Measurements from ENCODE around the gene PCDHB6. TPM values are rescaled to one million over a fixed set of nuclear protein-coding genes. Genes with fewer than 3 reads are reported as not detected.
A peak's percentile ranks its signal among the peaks of the same experiment; 100 is the strongest.
"Not testable (repeated sequence)": the region's sequence is repeated elsewhere in the genome, so short reads cannot be mapped to it uniquely, and the experiment has no call there.

The PCDHB6 gene
- not detected for total RNA-seq

GRCh38 chr5:141149812-141150211, at the start of gene PCDHB6:
Gene PCDHB6 (plus strand): TSS chr5:141150057. CDS start chr5:141150258, 201 bp downstream.
- no peak for DNase-seq
- H3K4me3 Mint-ChIP-seq = no peak within 1 kb of the TSS
- H3K36me3 Mint-ChIP-seq = peaks cover 6% of the 10 kb centered on the region
- no peaks in the 10 kb centered on the region for H3K27me3 Mint-ChIP-seq
- H3K9me3 Mint-ChIP-seq (ENCODE audit: low read depth) = peaks cover 8% of the 10 kb centered on the region
- no peak for ATAC-seq
- no peaks in the 10 kb centered on the region for H3K4me1 Mint-ChIP-seq
- CTCF ChIA-PET = no interaction called here
- H3K27ac Mint-ChIP-seq = no peak within 1 kb of the TSS

- Mint-ChIP-seq H3K4me1 (peaks cover 3% of the 10 kb centered on the region), H3K9me3 (ENCODE audit: low read depth) (peaks cover 14% of the 10 kb centered on the region), H3K27me3 (peaks cover 5% of the 10 kb centered on the region), H3K4me3 (no peak within 1 kb of the TSS), H3K27ac (no peak within 1 kb of the TSS), H3K36me3 (peaks cover 2% of the 10 kb centered on the region)
- CTCF ChIA-PET = no interaction called here
- ATAC-seq = no peak
- peak; percentile 47 for DNase-seq
These were observed 49.5 kb upstream of the PCDHB6 start, which contains the start of gene PCDHB3 for GRCh38 chr5:141100243-141100805. Gene PCDHB3 (plus strand): TSS chr5:141100473. CDS start chr5:141100650, 177 bp downstream.

- H3K4me3 Mint-ChIP-seq = no peak overlapping the region
- H3K27me3 Mint-ChIP-seq = peaks cover 3% of the 10 kb centered on the region
- no peaks in the 10 kb centered on the region for H3K36me3 Mint-ChIP-seq
- H3K27ac Mint-ChIP-seq = no peak overlapping the region
- ATAC-seq (no peak), DNase-seq (no peak)
- peaks cover 3% of the 10 kb centered on the region for H3K4me1 Mint-ChIP-seq
- peaks cover 9% of the 10 kb centered on the region for H3K9me3 Mint-ChIP-seq (ENCODE audit: low read depth)
- CTCF ChIA-PET = no interaction called here
These were observed 48.8 kb upstream of the PCDHB6 start for GRCh38 chr5:141101059-141101458.

GRCh38 chr5:141102070-141102469, 47.8 kb upstream of the PCDHB6 start:
- H3K4me3 Mint-ChIP-seq; H3K36me3 Mint-ChIP-seq; H3K4me1 Mint-ChIP-seq; ATAC-seq; H3K27me3 Mint-ChIP-seq; CTCF ChIA-PET; H3K27ac Mint-ChIP-seq; DNase-seq; H3K9me3 Mint-ChIP-seq (ENCODE audit: low read depth): not testable (repeated sequence)

GRCh38 chr5:141102471-141102870, 47.4 kb upstream of the PCDHB6 start:
- CTCF ChIA-PET, ATAC-seq, H3K4me3 Mint-ChIP-seq: not testable (repeated sequence)

GRCh38 chr5:141105350-141105749, 44.5 kb upstream of the PCDHB6 start:
- H3K9me3 Mint-ChIP-seq (ENCODE audit: low read depth) = peaks cover 7% of the 10 kb centered on the region
- H3K4me3 Mint-ChIP-seq = no peak overlapping the region
- CTCF ChIA-PET = no interaction called here
- no peaks in the 10 kb centered on the region for H3K36me3 Mint-ChIP-seq
- H3K4me1 Mint-ChIP-seq = peaks cover under 1% of the 10 kb centered on the region
- DNase-seq (no peak), ATAC-seq (no peak)
- H3K27ac Mint-ChIP-seq = no peak overlapping the region
- H3K27me3 Mint-ChIP-seq = peaks cover 1% of the 10 kb centered on the region

More at GRCh38 chr5:141102471-141102870, 47.4 kb upstream of the PCDHB6 start:
- not testable (repeated sequence) for H3K36me3 Mint-ChIP-seq; H3K27me3 Mint-ChIP-seq; H3K9me3 Mint-ChIP-seq (ENCODE audit: low read depth); H3K4me1 Mint-ChIP-seq; DNase-seq; H3K27ac Mint-ChIP-seq

- H3K4me3 Mint-ChIP-seq = no peak overlapping the region
- H3K36me3 Mint-ChIP-seq = no peaks in the 10 kb centered on the region
- CTCF ChIA-PET = no interaction called here
- ATAC-seq = no peak
- DNase-seq = no peak
- peaks cover 8% of the 10 kb centered on the region for H3K9me3 Mint-ChIP-seq (ENCODE audit: low read depth)
- H3K27ac Mint-ChIP-seq = no peak overlapping the region
- peaks cover 4% of the 10 kb centered on the region for H3K27me3 Mint-ChIP-seq
- H3K4me1 Mint-ChIP-seq = no peaks in the 10 kb centered on the region
These were observed 30.6 kb upstream of the PCDHB6 start for GRCh38 chr5:141119250-141119649.

GRCh38 chr5:141121563-141121962, 28.3 kb upstream of the PCDHB6 start, which contains the start of gene PCDHB4:
Gene PCDHB4 (plus strand): TSS chr5:141121818. CDS start chr5:141121999, 181 bp downstream.
- Mint-ChIP-seq H3K36me3 (no peaks in the 10 kb centered on the region), H3K4me1 (no peaks in the 10 kb centered on the region), H3K4me3 (no peak within 1 kb of the TSS), H3K27me3 (peaks cover 4% of the 10 kb centered on the region), H3K9me3 (ENCODE audit: low read depth) (peaks cover 8% of the 10 kb centered on the region), H3K27ac (no peak within 1 kb of the TSS)
- ATAC-seq = no peak
- CTCF ChIA-PET = no interaction called here
- DNase-seq = no peak

GRCh38 chr5:141121985-141122384, 27.9 kb upstream of the PCDHB6 start:
- peaks cover 4% of the 10 kb centered on the region for H3K27me3 Mint-ChIP-seq
- CTCF ChIA-PET = no interaction called here
- no peak overlapping the region for H3K4me3 Mint-ChIP-seq
- no peaks in the 10 kb centered on the region for H3K4me1 Mint-ChIP-seq
- no peak for ATAC-seq
- H3K9me3 Mint-ChIP-seq (ENCODE audit: low read depth) = peaks cover 6% of the 10 kb centered on the region
- no peak overlapping the region for H3K27ac Mint-ChIP-seq
- H3K36me3 Mint-ChIP-seq = no peaks in the 10 kb centered on the region
- DNase-seq = no peak

GRCh38 chr5:141123396-141124135, 26.3 kb upstream of the PCDHB6 start:
- H3K36me3 Mint-ChIP-seq; ATAC-seq; H3K4me3 Mint-ChIP-seq; CTCF ChIA-PET; H3K27me3 Mint-ChIP-seq; DNase-seq; H3K9me3 Mint-ChIP-seq (ENCODE audit: low read depth); H3K4me1 Mint-ChIP-seq; H3K27ac Mint-ChIP-seq: not testable (repeated sequence)

GRCh38 chr5:141127305-141127704, 22.6 kb upstream of the PCDHB6 start:
- CTCF ChIA-PET = no interaction called here
- no peaks in the 10 kb centered on the region for H3K4me1 Mint-ChIP-seq
- ATAC-seq (no peak), DNase-seq (no peak)
- H3K27ac Mint-ChIP-seq = no peak overlapping the region
- H3K36me3 Mint-ChIP-seq = no peaks in the 10 kb centered on the region
- H3K4me3 Mint-ChIP-seq = no peak overlapping the region
- peaks cover 6% of the 10 kb centered on the region for H3K9me3 Mint-ChIP-seq (ENCODE audit: low read depth)
- H3K27me3 Mint-ChIP-seq = peaks cover 4% of the 10 kb centered on the region

GRCh38 chr5:141135030-141135717, 14.7 kb upstream of the PCDHB6 start, which contains the start of gene PCDHB5:
Gene PCDHB5 (plus strand): TSS chr5:141135206. CDS start chr5:141135435, 229 bp downstream.
- DNase-seq (no peak), ATAC-seq (no peak)
- peaks cover 4% of the 10 kb centered on the region for H3K36me3 Mint-ChIP-seq
- peaks cover 2% of the 10 kb centered on the region for H3K4me1 Mint-ChIP-seq
- CTCF ChIA-PET = no interaction called here
- H3K27ac Mint-ChIP-seq = no peak within 1 kb of the TSS
- no peak within 1 kb of the TSS for H3K4me3 Mint-ChIP-seq
- no peaks in the 10 kb centered on the region for H3K27me3 Mint-ChIP-seq
- peaks cover 11% of the 10 kb centered on the region for H3K9me3 Mint-ChIP-seq (ENCODE audit: low read depth)

GRCh38 chr5:141135718-141136266, 14.1 kb upstream of the PCDHB6 start:
- no peak for ATAC-seq
- Mint-ChIP-seq H3K27me3 (no peaks in the 10 kb centered on the region), H3K4me3 (no peak overlapping the region), H3K4me1 (peaks cover 2% of the 10 kb centered on the region), H3K36me3 (peaks cover 4% of the 10 kb centered on the region), H3K27ac (no peak overlapping the region), H3K9me3 (ENCODE audit: low read depth) (peaks cover 11% of the 10 kb centered on the region)
- no peak for DNase-seq
- CTCF ChIA-PET = no interaction called here

Data from activated CD8-positive, alpha-beta memory T cell treated with anti-CD3 and anti-CD28 coated beads, Interleukin-2, amount 10 ng/mL, durations not matched to agents 7 days and 5 days (primary cell).